Measurements from ENCODE around the gene FKBP11.

- TF ChIP-seq EZH2 (IDR thresholded peaks at IDR 0.05; ENCODE audit: borderline replicate concordance, low read depth, low read length, severe bottlenecking) (no peak), CTCF (IDR thresholded peaks at IDR 0.05; ENCODE audit: borderline replicate concordance, extremely low read depth, low read length, poor library complexity, severe bottlenecking) (no peak)
Observed at GRCh38 chr12:48943221-48943620, 17.9 kb upstream of the FKBP11 start.
